ENCODE results near the gene NT5E.
A peak's percentile ranks its signal among the peaks of the same experiment; 100 is the strongest.

NT5E gene

DNA sequence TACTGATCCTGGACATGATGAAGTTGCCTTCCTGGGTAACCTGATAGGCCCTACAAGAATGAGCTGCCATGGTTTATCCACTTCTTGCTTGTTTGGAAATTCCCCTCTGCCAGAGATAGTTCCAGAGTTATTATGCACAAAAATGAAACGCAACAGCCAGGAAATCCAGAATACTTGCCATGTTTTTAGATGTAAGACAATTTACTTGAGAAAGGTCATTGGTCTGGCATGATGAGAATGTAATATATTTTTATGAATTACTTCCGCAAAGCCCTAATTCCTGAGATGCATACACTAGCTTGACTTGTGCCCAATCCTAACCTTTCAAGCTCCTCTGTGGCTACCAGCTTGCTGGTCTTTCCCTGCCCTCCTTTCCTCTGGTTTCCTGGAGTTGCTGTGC is 27.9 kb upstream of the NT5E start:
- DNase-seq (ENCODE audit: low spot score) = no peak

- no peak for DNase-seq (ENCODE audit: low spot score)
Measured at GRCh38 chr6:85422996-85423395, 26.9 kb upstream of the NT5E start.

DNA sequence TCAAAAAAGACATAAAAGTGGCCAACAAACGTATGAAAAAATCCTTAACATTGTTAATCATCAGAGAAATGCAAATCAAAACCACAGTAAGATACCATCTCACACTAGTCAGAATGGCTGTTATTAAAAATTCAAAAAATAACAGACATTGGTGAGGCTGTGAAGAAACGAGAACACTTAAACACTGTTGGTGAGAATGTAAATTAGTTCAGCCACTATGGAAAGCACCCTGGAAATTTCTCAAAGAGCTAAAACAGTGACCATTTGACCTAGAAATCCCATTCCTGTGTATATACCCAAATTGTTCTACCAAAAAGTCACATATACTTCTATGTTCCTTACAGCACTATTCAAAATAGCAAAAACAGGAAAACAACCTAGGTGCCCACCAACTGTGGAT is 24.9 kb upstream of the NT5E start:
- no peak for DNase-seq (ENCODE audit: low spot score)

DNA sequence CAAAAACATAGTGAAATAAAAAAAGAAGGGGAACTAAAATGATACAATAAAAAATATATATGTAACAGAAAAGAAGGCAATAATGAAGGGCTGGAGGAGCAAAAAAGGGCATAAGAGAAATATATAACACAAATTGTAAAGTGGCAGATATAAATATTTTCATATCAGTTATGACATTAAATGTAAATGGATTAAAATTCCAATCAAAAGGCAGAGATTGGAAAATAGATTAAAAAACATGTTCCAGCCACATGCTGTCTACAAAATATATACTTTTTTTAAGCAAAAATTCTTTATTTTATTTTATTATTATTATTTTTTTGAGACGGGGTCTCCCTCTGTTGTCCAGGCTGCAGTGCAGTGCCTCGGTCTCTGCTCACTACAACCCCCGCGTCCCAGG is 23.9 kb upstream of the NT5E start:
- no peak for DNase-seq (ENCODE audit: low spot score)

DNA sequence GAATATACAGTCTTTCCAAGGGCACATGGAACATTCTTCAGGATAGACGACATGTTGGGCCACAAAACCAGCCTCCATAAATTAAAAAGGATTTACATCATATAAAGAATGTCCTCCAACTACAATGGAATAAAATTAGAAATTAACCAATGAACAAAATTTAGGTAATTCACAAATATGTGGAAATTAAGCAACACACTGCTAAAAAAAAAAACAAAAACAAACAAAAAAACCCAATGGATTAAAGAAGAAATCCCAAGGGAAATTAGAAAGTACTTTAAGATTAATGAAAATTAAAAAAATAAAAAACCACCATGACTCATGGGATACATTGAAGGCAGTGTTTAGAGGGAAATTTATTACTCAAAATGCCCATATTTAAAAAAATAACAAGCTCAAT is 21.4 kb upstream of the NT5E start:
- DNase-seq (ENCODE audit: low spot score) = no peak

DNA sequence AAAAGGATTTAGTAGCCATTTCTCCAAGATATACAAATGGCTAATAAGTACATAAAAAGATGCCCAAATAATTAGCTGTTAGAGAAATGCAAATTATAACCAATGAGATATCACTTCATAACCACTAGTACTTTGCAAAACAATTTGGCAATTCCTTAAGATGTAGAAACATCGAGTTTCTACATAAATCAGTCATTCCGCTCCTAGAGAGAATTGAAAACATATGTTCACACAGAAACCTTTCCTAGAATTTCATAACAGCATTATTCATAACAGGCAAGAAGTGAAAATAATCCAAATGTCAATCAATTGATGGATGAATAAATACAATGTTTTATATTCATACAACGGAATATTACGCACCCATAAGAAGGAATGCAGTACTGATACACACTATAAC is 20.5 kb upstream of the NT5E start:
- DNase-seq (ENCODE audit: low spot score) = no peak

- no peak for DNase-seq (ENCODE audit: low spot score)
Measured at GRCh38 chr6:85431271-85431670, 18.6 kb upstream of the NT5E start.

DNA sequence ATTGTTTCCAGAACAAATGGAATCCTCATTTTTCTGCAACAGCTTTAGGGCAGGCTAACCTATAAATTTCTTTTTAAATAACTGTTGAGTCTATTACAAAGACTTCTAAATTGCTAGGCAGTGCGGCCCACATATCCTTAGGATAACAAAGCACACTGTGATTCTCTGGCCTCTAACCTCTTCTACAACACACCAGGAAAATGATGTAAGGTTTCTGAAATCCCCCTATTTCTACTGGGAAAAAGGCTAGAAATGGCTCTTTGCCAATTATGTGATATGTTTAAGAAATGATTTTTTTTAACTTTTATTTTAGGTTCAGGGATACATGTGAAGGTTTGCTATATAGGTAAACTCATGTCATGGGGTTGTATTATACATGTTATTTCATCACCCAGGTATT is 17.3 kb upstream of the NT5E start:
- DNase-seq (ENCODE audit: low spot score) = no peak

DNA sequence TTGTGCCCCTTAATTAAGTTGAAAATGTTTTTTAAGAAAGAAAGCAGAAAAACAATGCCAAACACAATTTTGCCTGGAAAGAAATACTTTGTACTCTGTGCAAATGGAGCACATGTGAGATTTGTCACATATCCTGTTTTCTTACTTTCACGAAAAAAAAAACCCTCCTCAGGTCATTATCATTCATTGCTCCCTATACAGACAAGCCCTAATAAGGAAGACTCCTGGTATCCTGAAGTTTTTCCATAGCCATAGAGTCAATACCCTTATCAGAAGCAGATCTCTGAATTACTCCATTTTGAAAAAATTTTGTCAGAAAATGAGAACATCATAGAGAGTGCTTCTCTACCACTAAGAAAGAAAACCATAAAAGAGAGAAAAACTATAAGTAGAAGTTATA is 14.0 kb upstream of the NT5E start:
- DNase-seq (ENCODE audit: low spot score) = no peak

GRCh38 chr6:85436411-85436810 is 13.5 kb upstream of the NT5E start:
- DNase-seq (ENCODE audit: low spot score) = no peak

- no peak for DNase-seq (ENCODE audit: low spot score)
Measured at GRCh38 chr6:85436939-85437495, 12.9 kb upstream of the NT5E start.

DNA sequence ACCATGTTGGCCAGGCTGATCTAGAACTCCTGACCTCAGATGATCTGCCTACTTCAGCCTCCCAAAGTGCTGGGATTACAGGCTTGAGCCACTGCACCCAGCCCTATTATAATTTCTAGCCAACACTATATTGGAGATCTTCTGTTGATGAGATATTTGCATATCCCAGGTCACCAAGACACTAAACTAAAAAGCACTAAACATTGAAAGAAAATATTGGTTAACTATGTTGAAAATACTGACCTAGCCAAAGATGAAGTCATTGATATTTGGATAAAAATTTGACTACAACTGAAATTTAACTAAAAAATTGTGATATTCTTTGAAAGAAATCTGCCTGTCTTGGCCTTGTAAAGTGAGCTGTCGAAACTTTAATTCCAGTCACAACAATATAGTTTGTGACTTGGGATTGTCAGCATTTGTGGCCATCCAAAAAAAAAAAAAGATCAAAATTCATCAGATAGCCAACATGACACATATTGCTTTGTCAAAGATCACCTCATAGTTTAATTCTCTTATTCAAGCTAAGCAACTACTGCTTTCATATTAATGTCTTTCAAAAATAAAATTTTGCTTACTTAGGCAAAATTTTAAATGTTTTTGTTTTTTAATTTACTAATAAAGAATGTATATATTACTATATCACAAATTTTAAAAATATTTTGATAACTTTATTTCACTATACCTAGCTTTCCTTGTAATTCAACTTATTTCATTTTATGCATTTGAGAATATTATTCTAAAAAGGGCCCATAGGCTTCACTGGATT is 6.3 kb upstream of the NT5E start:
- DNase-seq (ENCODE audit: low spot score) = no peak

GRCh38 chr6:85449388-85449817 is 480 bp upstream of the NT5E start:
- DNase-seq (ENCODE audit: low spot score) = no peak

GRCh38 chr6:85451565-85452306 is 1.9 kb downstream of the NT5E start:
- no peak for DNase-seq (ENCODE audit: low spot score)

DNA sequence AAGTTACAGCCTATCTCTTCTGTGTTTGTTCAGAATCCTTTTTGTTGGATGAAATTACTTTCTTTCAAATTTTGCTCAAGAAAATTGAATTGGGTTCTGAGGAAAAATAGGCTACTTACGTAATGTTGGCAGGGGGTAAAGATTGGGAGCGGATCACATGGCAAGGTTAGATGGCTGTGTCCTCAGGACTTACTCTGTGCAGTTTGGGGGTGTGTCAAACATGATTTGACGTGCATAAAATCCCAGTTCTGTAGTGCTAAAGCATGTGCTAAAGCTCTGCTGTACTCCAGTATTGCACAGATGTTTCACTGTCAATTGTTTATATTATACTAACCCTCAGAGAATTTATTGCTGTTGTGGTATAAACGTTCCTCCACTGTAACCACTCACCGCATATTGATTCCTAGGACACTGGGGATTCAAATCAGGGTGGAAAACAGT is 2.6 kb downstream of the NT5E start:
- no peak for DNase-seq (ENCODE audit: low spot score)

DNA sequence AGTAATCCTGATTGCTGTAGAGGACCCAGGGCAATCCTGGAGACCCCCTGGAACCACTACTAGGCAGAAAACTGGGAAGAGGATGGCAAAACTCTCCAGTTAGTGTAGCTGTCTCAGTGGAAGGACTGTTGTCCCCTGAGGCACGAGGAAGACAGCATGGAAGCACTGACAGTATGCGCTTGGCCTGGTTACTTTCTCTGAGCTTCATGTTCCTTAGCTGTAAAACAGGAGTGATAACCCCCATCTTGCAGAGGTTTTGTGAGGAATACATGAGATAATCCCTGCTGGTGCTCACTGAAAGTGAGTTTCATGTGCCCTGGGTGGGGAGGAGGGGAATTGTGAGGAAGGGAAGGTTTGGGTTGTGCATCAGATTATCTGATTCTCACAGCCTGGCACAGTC is 3.2 kb downstream of the NT5E start:
- DNase-seq (ENCODE audit: low spot score) = no peak

DNA sequence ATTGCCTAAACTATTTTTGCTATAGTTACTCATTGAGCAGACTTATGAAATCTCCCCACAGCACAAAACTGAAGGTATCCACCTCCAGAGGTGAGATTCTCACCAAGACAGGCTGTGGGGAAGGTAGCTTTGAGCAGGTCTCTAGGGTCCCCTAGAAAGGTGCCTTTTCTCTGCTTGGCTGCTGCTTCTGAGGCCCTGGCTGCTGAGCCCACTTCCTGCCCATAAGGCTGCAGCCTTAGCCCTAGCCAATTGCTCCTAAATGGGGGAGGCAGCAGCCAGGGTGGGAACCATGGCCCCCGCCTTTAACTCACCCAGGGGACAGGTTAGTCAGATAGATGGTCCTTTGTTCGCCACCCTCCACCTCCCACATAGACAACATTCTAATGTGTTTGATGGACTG is 3.6 kb downstream of the NT5E start:
- DNase-seq (ENCODE audit: low spot score) = no peak

DNA sequence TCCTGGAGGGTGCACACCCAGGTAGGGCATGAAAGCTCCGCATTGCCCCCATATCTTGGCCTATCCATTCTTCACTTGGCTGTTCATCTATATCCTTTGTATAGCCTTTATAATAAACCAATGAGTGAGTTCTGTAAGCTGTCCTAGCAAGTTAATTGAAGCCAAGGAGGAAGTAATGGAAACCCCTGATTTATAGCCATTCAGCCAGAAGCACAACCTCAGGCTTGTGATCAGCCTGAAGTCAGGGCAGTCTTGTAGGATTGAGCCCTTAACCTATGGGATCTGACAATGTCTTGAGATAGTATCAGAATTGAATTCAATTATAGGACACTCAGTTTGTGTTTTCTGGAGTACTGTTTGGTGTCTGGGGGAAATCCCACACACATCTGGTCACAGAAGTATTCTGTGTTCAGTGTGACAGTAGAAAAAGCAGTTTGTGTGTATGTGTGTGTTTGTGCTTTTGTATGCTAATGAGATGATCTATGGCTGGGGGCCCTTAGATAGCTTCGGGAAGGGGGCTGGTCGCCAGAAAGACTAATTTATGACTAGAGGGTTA is 5.7 kb downstream of the NT5E start:
- DNase-seq (ENCODE audit: low spot score) = no peak

DNA sequence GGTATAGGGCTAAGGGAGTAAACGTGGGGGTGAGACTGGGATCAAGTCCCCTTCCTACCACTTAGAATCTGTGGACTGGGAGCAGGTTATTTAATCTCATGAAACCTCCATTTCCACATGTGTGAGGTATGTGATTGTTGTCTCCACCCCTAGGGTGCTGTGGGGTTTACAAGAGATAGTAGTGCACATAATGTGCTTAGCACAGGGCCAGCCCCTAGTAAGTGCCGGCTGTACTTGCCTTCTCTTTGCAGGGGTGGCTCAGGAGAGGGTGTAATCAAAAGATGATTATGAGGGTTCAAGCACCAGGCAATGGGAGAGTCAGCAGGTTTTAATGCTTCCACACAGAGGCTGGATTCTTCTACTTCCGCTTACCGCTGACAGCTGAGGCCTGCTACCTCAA is 6.9 kb downstream of the NT5E start:
- no peak for DNase-seq (ENCODE audit: low spot score)

GRCh38 chr6:85458184-85458583 is 8.3 kb downstream of the NT5E start:
- DNase-seq (ENCODE audit: low spot score) = no peak

DNA sequence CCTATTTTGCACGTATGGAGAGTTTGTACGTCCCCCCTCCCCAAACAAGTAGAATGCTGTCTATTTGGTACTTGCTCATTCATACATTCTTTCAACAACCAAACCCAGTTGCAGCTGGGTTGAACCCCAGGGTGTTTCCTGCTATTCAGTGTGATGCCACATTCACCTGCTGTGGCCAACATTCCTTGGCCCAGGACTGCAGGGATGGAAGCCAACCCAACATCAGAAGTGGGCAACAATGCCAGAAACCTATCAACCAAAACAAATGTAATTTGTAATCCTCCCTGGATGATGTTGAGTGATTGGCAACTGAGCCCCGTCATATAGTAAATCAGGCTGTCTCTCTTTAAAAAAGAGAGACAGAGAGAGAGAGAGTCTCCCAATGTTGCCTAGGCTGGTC is 8.9 kb downstream of the NT5E start:
- DNase-seq (ENCODE audit: low spot score) = no peak

- peak; percentile 90 for DNase-seq (ENCODE audit: low spot score)
Measured at GRCh38 chr6:85459224-85459901, 9.5 kb downstream of the NT5E start.

Data from kidney capillary endothelial cell (primary cell).